ENCODE results near the gene C16orf90.

- TF ChIP-seq EZH2 (optimal IDR thresholded peaks at IDR 0.05; ENCODE audit: low read depth, low read length) (no peak), CTCF (IDR thresholded peaks at IDR 0.05; ENCODE audit: low read length) (no peak)
Observed at GRCh38 chr16:3541527-3542155, 46.4 kb upstream of the C16orf90 start.

Data from MM.1S (cell line).